K562 (cell line): ENCODE data around the gene ACTRT2. TPM values are rescaled to one million over a fixed set of nuclear protein-coding genes. Genes with fewer than 3 reads are reported as not detected.

Experiments used
- ATAC-seq: fragments of 200-7000 bp; cut with Tn5 transposase; 3 replicates; pipeline ENCODE4 v1.9.1; 2020; ENCODE audit warnings: moderate library complexity
- BruUV-seq: library from RNA; stranded (reverse); fragments of 400-500 nt; replicated peaks from 2 replicates; lab custom pipeline; 2021; lab: Mats Ljungman, UMichigan
- CTCF ChIA-PET: fragments of 300-600 bp; formaldehyde crosslinking; extraction: SDS; loops from one replicate; lab custom pipeline; 2021; ENCODE audit warnings: low intra/inter-chr PET ratio; lab: Yijun Ruan, JAX
- POLR2A ChIA-PET: fragments of 300-600, 350-650 bp; sonication (Branson Sonifier 250); formaldehyde crosslinking; extraction: SDS; loops from one replicate; lab custom pipeline; 2021; ENCODE audit warnings: antibody characterized with exemption, inconsistent platforms; lab: Yijun Ruan, JAX
- DNase-seq, 4 experiments: peaks; one replicate each; pipeline versions ENCODE4 v3.0.0 to v3.0.0-alpha.2; 2011 to 2018; ENCODE audit warnings: low spot score in 3 of 4, mixed read lengths in 3 of 4; ENCODE audit errors: extremely low read depth in 1 of 4
- FAIRE-seq: peaks from 2 replicates; lab custom pipeline; 2011; peaks lifted over from hg19 to GRCh38; lab: Jason Lieb, UNC
- H2AFZ ChIP-seq: 2 replicates; pipeline ENCODE4 v1.6.0; 2011; ENCODE audit warnings: low read depth, low read length, control low read depth, inconsistent platforms
- H3K27ac ChIP-seq: fragments of 200-600 bp; 3 replicates; pipeline ENCODE4 v1.8.0; 2011; ENCODE audit warnings: low read depth, mild to moderate bottlenecking, control low read depth, inconsistent platforms, low read length, moderate library complexity, mixed read lengths; ENCODE audit errors: extremely low read depth
- H3K27me3 ChIP-seq, 2 experiments: fragments of 300-600 bp in 1 of 2; 2 replicates in 1 of 2; 3 replicates in 1 of 2; pipeline versions ENCODE4 v1.6.0 to v1.8.0; 2011; ENCODE audit warnings: inconsistent platforms in 2 of 2, low read length in 2 of 2, mild to moderate bottlenecking in 1 of 2, mixed read lengths in 1 of 2, moderate library complexity in 1 of 2; ENCODE audit not compliant: control insufficient read depth in 2 of 2, insufficient read depth in 2 of 2
- H3K36me3 ChIP-seq: fragments of 300-600 bp; 3 replicates; pipeline ENCODE4 v1.8.0; 2011; ENCODE audit warnings: mild to moderate bottlenecking, low read length, inconsistent platforms; ENCODE audit not compliant: control insufficient read depth, insufficient read depth
- H3K4me1 ChIP-seq, 2 experiments: fragments of 200-600 bp in 1 of 2; replicated peaks in 1 of 2; 2 replicates in 1 of 2; 3 replicates in 1 of 2; pipeline versions ENCODE4 v1.5.1 to v1.8.0; 2011; ENCODE audit warnings: inconsistent platforms in 2 of 2, low read length in 2 of 2, mild to moderate bottlenecking in 1 of 2, mixed read lengths in 1 of 2, moderate library complexity in 1 of 2; ENCODE audit not compliant: control insufficient read depth in 2 of 2, insufficient read depth in 2 of 2
- H3K4me2 ChIP-seq: 2 replicates; pipeline ENCODE4 v1.6.1; 2011; ENCODE audit warnings: low read length, control low read depth, inconsistent platforms, mixed read lengths; ENCODE audit not compliant: insufficient read depth
- H3K4me3 ChIP-seq: fragments of 200-600 bp; sonication (generic), shearing (Covaris generic); 2 replicates; pipeline ENCODE4 v1.5.1; 2016; ENCODE audit warnings: control low read depth, inconsistent platforms
- H3K79me2 ChIP-seq: fragments of 200-600 bp; 3 replicates; pipeline ENCODE4 v1.8.0; 2011; ENCODE audit warnings: low read length, inconsistent platforms; ENCODE audit not compliant: control insufficient read depth, insufficient read depth
- H3K9ac ChIP-seq, 2 experiments: 2 replicates each; pipeline versions ENCODE4 v1.6.0 to v1.6.1; 2011; ENCODE audit warnings: low read depth in 2 of 2, low read length in 2 of 2, control low read depth in 1 of 2, inconsistent platforms in 1 of 2, mild to moderate bottlenecking in 1 of 2, mixed read lengths in 1 of 2; ENCODE audit not compliant: insufficient read depth in 1 of 2
- H3K9me1 ChIP-seq: one replicate; pipeline ENCODE4 v1.6.0; 2011; ENCODE audit warnings: inconsistent platforms, mild to moderate bottlenecking, low read length, moderate library complexity; ENCODE audit not compliant: control insufficient read depth, insufficient read depth
- H3K9me3 ChIP-seq: replicated peaks from 2 replicates; pipeline ENCODE4 v1.5.1; 2011; ENCODE audit warnings: low read depth, low read length, inconsistent platforms; ENCODE audit not compliant: control insufficient read depth, insufficient read depth
- H4K20me1 ChIP-seq: replicated peaks from 2 replicates; pipeline ENCODE4 v1.6.1; 2011; ENCODE audit warnings: low read length, inconsistent platforms, mixed read lengths; ENCODE audit not compliant: control insufficient read depth, insufficient read depth
- E2F3 ChIP-seq: fragments of 250-450 bp; sonication (Bioruptor Pico); IDR thresholded peaks from 2 replicates; pipeline ENCODE4 v1.4.0; 2020; ENCODE audit warnings: mild to moderate bottlenecking
- ETS1 ChIP-seq: conservative IDR thresholded peaks from 2 replicates; pipeline ENCODE4 v1.6.1; 2011; ENCODE audit warnings: low read depth, mild to moderate bottlenecking, low read length; ENCODE audit not compliant: control insufficient read depth
- GATAD2A ChIP-seq: fragments of 450-650 bp; IDR thresholded peaks from 2 replicates; pipeline ENCODE4 v1.6.1; 2017
- HMBOX1 ChIP-seq: sonication (generic); IDR thresholded peaks from 2 replicates; pipeline ENCODE4 v1.6.1; 2016
- HSF4 ChIP-seq: fragments of 250-450 bp; sonication (Bioruptor Pico); IDR thresholded peaks from 2 replicates; pipeline ENCODE4 v2.1.2; 2022; ENCODE audit warnings: mild to moderate bottlenecking, moderate library complexity, borderline replicate concordance
- KAT2B ChIP-seq: IDR thresholded peaks from one replicate; pipeline ENCODE4 v1.6.1; 2012; ENCODE audit warnings: low read depth, mild to moderate bottlenecking, control low read depth, inconsistent platforms, low read length, moderate library complexity
- SAFB2 ChIP-seq: fragments of 200-400 bp; formaldehyde crosslinking; IDR thresholded peaks from 2 replicates; pipeline ENCODE4 v1.6.1; 2018; ENCODE audit warnings: borderline replicate concordance, low read length, low read depth, moderate library complexity; ENCODE audit not compliant: severe bottlenecking
- SMARCC2 ChIP-seq: fragments of 450-650 bp; IDR thresholded peaks from 2 replicates; pipeline ENCODE4 v1.6.1; 2017; ENCODE audit warnings: antibody characterized with exemption, moderate library complexity, mild to moderate bottlenecking, low read depth
- SNIP1 ChIP-seq: fragments of 450-650 bp; IDR thresholded peaks from 2 replicates; pipeline ENCODE4 v1.7.1; 2017; ENCODE audit warnings: low read depth, mild to moderate bottlenecking
- TCF15 ChIP-seq: fragments of 250-450 bp; sonication (Bioruptor Pico); IDR thresholded peaks from 2 replicates; pipeline ENCODE4 v1.8.0; 2022; ENCODE audit warnings: moderate library complexity, mild to moderate bottlenecking, inconsistent platforms
- ZC3H11A ChIP-seq: IDR thresholded peaks from 2 replicates; pipeline ENCODE4 v1.6.1; 2012; ENCODE audit warnings: low read depth, low read length, improper control_type of control experiment
- ZNF197 ChIP-seq: fragments of 200-800 bp; sonication (Bioruptor generic); IDR thresholded peaks from 2 replicates; pipeline ENCODE4 v1.6.1; 2016; ENCODE audit warnings: low read depth, missing genetic modification characterization, missing compliant biosample characterization
- ZNF408 ChIP-seq: fragments of 250-450 bp; sonication (Bioruptor Pico); IDR thresholded peaks from 2 replicates; pipeline ENCODE4 v1.4.0; 2020; ENCODE audit warnings: low read depth, mild to moderate bottlenecking, moderate library complexity
- WGBS: fragments of 100-300 bp; shearing (Covaris generic); methylation state at CpG from one replicate; pipeline ENCODE4 v1.1.6; 2016; ENCODE audit warnings: low coverage, mixed read lengths; ENCODE audit not compliant: insufficient coverage; ENCODE audit errors: missing lambda C conversion rate; 5-methylcytosine and 5-hydroxymethylcytosine counted together
- in situ Hi-C: fragments of 300-500 bp; cut with MboI; formaldehyde crosslinking; loops from 4 replicates; pipeline ENCODE4 v1.15.0; 2018; ENCODE audit warnings: inconsistent platforms, mixed read lengths
- intact Hi-C: fragments of 100-400 bp; cut with micrococcal nuclease; formaldehyde crosslinking; loops from 2 replicates; pipeline ENCODE4 v1.14.2; 2022
- polyA plus RNA-seq, 8 experiments: library from polyadenylated mRNA; depleted of rRNA in 4 of 8; stranded (reverse) in 5 of 8; unstranded in 3 of 8; fragments of >200 nt; fragmentation: Nextera tagmentation in 2 of 8; fragmentation: Illumina TruSeq in 1 of 8; extraction: Ambion mirVana in 2 of 8; extraction: Trizol in 1 of 8; gene quantifications; 2 replicates each; pipeline versions ENCODE4 v1.2.1 to v1.2.3, GENCODE V29; 2011 to 2014; ENCODE audit warnings: inconsistent platforms in 1 of 8, missing spikeins in 1 of 8
- total RNA-seq, 7 experiments: library from RNA; depleted of rRNA in 6 of 7; stranded (reverse); fragments of >200 nt in 6 of 7; fragmentation: Illumina TruSeq in 2 of 7; extraction: Trizol in 2 of 7; gene quantifications; 2 replicates each; pipeline versions ENCODE4 v1.2.1 to v1.2.3, GENCODE V29; 2011 to 2021; ENCODE audit warnings: low replicate concordance in 1 of 7

ACTRT2 gene
- total and polyA plus RNA-seq, 9 of the 15 experiments (the other 6 are each of a cell fraction or from before 2014, with no cell fraction given), result not detected

- in situ Hi-C loops (no loop called here), intact Hi-C loops (no loop called here)
- CTCF ChIA-PET, result no interaction called here
- no peaks in the 10 kb centered on the region for H3K4me1 ChIP-seq
- H3K9me3 ChIP-seq, result no peaks in the 10 kb centered on the region
- ATAC-seq (no peak), FAIRE-seq (no peak), DNase-seq (no peak)
- H3K9me1 ChIP-seq, result no peaks in the 10 kb centered on the region
- no peak overlapping the region for H3K4me2 ChIP-seq
- no peak for TF ChIP-seq ZNF408 (CRISPR knock-in tag)
- no peak for TF ChIP-seq KAT2B
- TF ChIP-seq SNIP1, result no peak
- TF ChIP-seq TCF15 (CRISPR knock-in tag), result no peak
- no peak for TF ChIP-seq HSF4 (CRISPR knock-in tag)
- no peak for TF ChIP-seq ETS1
- TF ChIP-seq ZC3H11A, result no peak
- TF ChIP-seq ZNF197 (CRISPR knock-in tag), result no peak
- TF ChIP-seq GATAD2A, result no peak
- TF ChIP-seq SAFB2, result no peak
- no peak for TF ChIP-seq E2F3 (CRISPR knock-in tag)
- TF ChIP-seq SMARCC2, result no peak
- no peak for TF ChIP-seq HMBOX1
- no peaks in the 10 kb centered on the region for H3K79me2 ChIP-seq
- H3K27ac ChIP-seq, result no peak overlapping the region
- no TSS peak for BruUV-seq
- POLR2A ChIA-PET, result no interaction called here
- H4K20me1 ChIP-seq, result no peaks in the 10 kb centered on the region
- peaks cover 0 to 9% of the 10 kb centered on the region in 2 experiments; a peak in 1 of 5 replicates for H3K27me3 ChIP-seq
- 7% methylated on average over 1 of the region's 3 CpGs for WGBS
- H3K36me3 ChIP-seq, result no peaks in the 10 kb centered on the region
- no peak overlapping the region for H3K9ac ChIP-seq
- no peak overlapping the region for H3K4me3 ChIP-seq
- no peak overlapping the region for H2AFZ ChIP-seq
Measured at GRCh38 chr1:3051270-3052268, 30.3 kb downstream of the ACTRT2 start.
